Stimulated activated naive CD8-positive, alpha-beta T cell treated with anti-CD3 and anti-CD28 coated beads, Interleukin-15, amount 100 ng/mL, for 72 hours (primary cell): ENCODE data around the gene PPP3CB.

Experiments
- ATAC-seq: fragments of 150-1000 bp; cut with Tn5 transposase; 2 replicates; pipeline ENCODE4 v1.10.0; 2021; ENCODE audit warnings: mild to moderate bottlenecking, moderate library complexity
- DNase-seq, 2 donors: peaks; one replicate each; pipeline ENCODE4 v3.0.0; 2021 to 2022
- H3K27ac Mint-ChIP-seq, 2 donors: one replicate each; pipeline ENCODE4 v1.8.0; 2022; ENCODE audit warnings: mild to moderate bottlenecking in 2 of 2, mixed read lengths in 2 of 2, moderate library complexity in 2 of 2
- H3K27me3 Mint-ChIP-seq: one replicate; pipeline ENCODE4 v1.8.0; 2022; ENCODE audit warnings: mixed read lengths
- H3K4me1 Mint-ChIP-seq: one replicate; pipeline ENCODE4 v1.8.0; 2022; ENCODE audit warnings: mild to moderate bottlenecking, mixed read lengths
- H3K4me3 Mint-ChIP-seq, 2 donors: one replicate each; pipeline ENCODE4 v1.8.0; 2022; ENCODE audit warnings: mild to moderate bottlenecking in 2 of 2, mixed read lengths in 2 of 2, moderate library complexity in 1 of 2
- H3K9me3 Mint-ChIP-seq, 2 donors: one replicate each; pipeline ENCODE4 v1.8.0; 2022; ENCODE audit warnings: mixed read lengths in 2 of 2

PPP3CB gene

GRCh38 chr10:73448384-73448783, 47.4 kb downstream of the PPP3CB start:
- Mint-ChIP-seq H3K9me3 (no peaks in the 10 kb centered on the region), H3K27ac (no peak overlapping the region), H3K4me1 (no peaks in the 10 kb centered on the region), H3K27me3 (no peaks in the 10 kb centered on the region), H3K4me3 (no peak overlapping the region)
- DNase-seq = no peak
- no peak for ATAC-seq

- no peak for ATAC-seq
- no peaks in the 10 kb centered on the region for H3K9me3 Mint-ChIP-seq
- H3K4me1 Mint-ChIP-seq = no peaks in the 10 kb centered on the region
- H3K4me3 Mint-ChIP-seq = no peak overlapping the region
- no peak overlapping the region for H3K27ac Mint-ChIP-seq
- no peak for DNase-seq
- H3K27me3 Mint-ChIP-seq = no peaks in the 10 kb centered on the region
These were observed 48.9 kb downstream of the PPP3CB start for GRCh38 chr10:73446926-73447325.

GRCh38 chr10:73444457-73444856, 51.4 kb downstream of the PPP3CB start:
- ATAC-seq (no peak), DNase-seq (no peak)
- Mint-ChIP-seq H3K27me3 (no peaks in the 10 kb centered on the region), H3K4me1 (peaks cover 11% of the 10 kb centered on the region), H3K27ac (no peak overlapping the region), H3K4me3 (no peak overlapping the region), H3K9me3 (no peaks in the 10 kb centered on the region)

GRCh38 chr10:73439605-73440312, 56.1 kb downstream of the PPP3CB start:
- H3K27ac Mint-ChIP-seq = no peak overlapping the region
- DNase-seq (no peak), ATAC-seq (no peak)
- H3K4me1 Mint-ChIP-seq = peaks cover 14% of the 10 kb centered on the region
- no peak overlapping the region for H3K4me3 Mint-ChIP-seq
- no peaks in the 10 kb centered on the region for H3K27me3 Mint-ChIP-seq
- H3K9me3 Mint-ChIP-seq = no peaks in the 10 kb centered on the region

GRCh38 chr10:73439055-73439454, 56.8 kb downstream of the PPP3CB start:
- Mint-ChIP-seq H3K4me1 (peaks cover 15% of the 10 kb centered on the region), H3K4me3 (no peak overlapping the region), H3K27me3 (no peaks in the 10 kb centered on the region), H3K27ac (no peak overlapping the region), H3K9me3 (no peaks in the 10 kb centered on the region)
- no peak for ATAC-seq
- DNase-seq = no peak

GRCh38 chr10:73433538-73433867, 62.3 kb downstream of the PPP3CB start, which contains the start of gene MSS51:
TSS of gene MSS51 (minus strand) at chr10:73433561. CDS start at chr10:73428284, 5,277 bp downstream.
- peaks cover 13% of the 10 kb centered on the region for H3K4me1 Mint-ChIP-seq
- H3K27ac Mint-ChIP-seq = no peak within 1 kb of the TSS
- no peaks in the 10 kb centered on the region for H3K9me3 Mint-ChIP-seq
- H3K4me3 Mint-ChIP-seq = no peak within 1 kb of the TSS
- H3K27me3 Mint-ChIP-seq = no peaks in the 10 kb centered on the region
- ATAC-seq (no peak), DNase-seq (no peak)

GRCh38 chr10:73432646-73433537, 62.9 kb downstream of the PPP3CB start:
- no peak overlapping the region for H3K27ac Mint-ChIP-seq
- ATAC-seq (no peak), DNase-seq (no peak)
- H3K4me3 Mint-ChIP-seq = no peak overlapping the region
- peaks cover 13% of the 10 kb centered on the region for H3K4me1 Mint-ChIP-seq
- H3K27me3 Mint-ChIP-seq = no peaks in the 10 kb centered on the region
- no peaks in the 10 kb centered on the region for H3K9me3 Mint-ChIP-seq

GRCh38 chr10:73426318-73426717, 69.5 kb downstream of the PPP3CB start:
- ATAC-seq (no peak), DNase-seq (no peak)
- peaks cover 9% of the 10 kb centered on the region for H3K4me1 Mint-ChIP-seq
- no peaks in the 10 kb centered on the region for H3K9me3 Mint-ChIP-seq
- no peaks in the 10 kb centered on the region for H3K27me3 Mint-ChIP-seq
- H3K4me3 Mint-ChIP-seq = no peak overlapping the region
- peak overlapping the region in 1 of 2 donors; percentile 88 for H3K27ac Mint-ChIP-seq

GRCh38 chr10:73424478-73424877, 71.3 kb downstream of the PPP3CB start:
- no peak overlapping the region for H3K4me3 Mint-ChIP-seq
- H3K27ac Mint-ChIP-seq = no peak overlapping the region
- no peaks in the 10 kb centered on the region for H3K9me3 Mint-ChIP-seq
- DNase-seq = no peak
- H3K4me1 Mint-ChIP-seq = peaks cover 9% of the 10 kb centered on the region
- ATAC-seq = no peak
- H3K27me3 Mint-ChIP-seq = no peaks in the 10 kb centered on the region

- Mint-ChIP-seq H3K4me1 (peaks cover 9% of the 10 kb centered on the region), H3K4me3 (no peak overlapping the region), H3K27me3 (no peaks in the 10 kb centered on the region), H3K27ac (no peak overlapping the region), H3K9me3 (no peaks in the 10 kb centered on the region)
- ATAC-seq (peak; percentile 75), DNase-seq (no peak)
These were observed 72.5 kb downstream of the PPP3CB start for GRCh38 chr10:73423309-73423708.

- no peak for DNase-seq
- Mint-ChIP-seq H3K27me3 (peaks cover 14% of the 10 kb centered on the region), H3K4me1 (peaks cover 16% of the 10 kb centered on the region), H3K9me3 (no peaks in the 10 kb centered on the region), H3K4me3 (no peak overlapping the region), H3K27ac (no peak overlapping the region)
- no peak for ATAC-seq
These were observed 79.3 kb downstream of the PPP3CB start for GRCh38 chr10:73416571-73416970.

- Mint-ChIP-seq H3K27ac (peak overlapping the region; percentile 23 to 98), H3K4me3 (peak overlapping the region; percentile 96 to 99), H3K27me3 (peaks cover 14% of the 10 kb centered on the region), H3K4me1 (peaks cover 33% of the 10 kb centered on the region), H3K9me3 (no peaks in the 10 kb centered on the region)
- no peak for DNase-seq
- ATAC-seq = peak; percentile 72
These were observed 81.4 kb downstream of the PPP3CB start for GRCh38 chr10:73414230-73414945.

GRCh38 chr10:73413528-73414229, 82.1 kb downstream of the PPP3CB start, which contains the start of gene ANXA7:
TSS of gene ANXA7 (minus strand) at chr10:73414058. CDS start at chr10:73400856, 13,202 bp downstream.
- peak; percentile 96 for ATAC-seq

GRCh38 chr10:73413108-73413527, 82.7 kb downstream of the PPP3CB start:
- Mint-ChIP-seq H3K4me1 (peaks cover 43% of the 10 kb centered on the region), H3K27ac (peak overlapping the region; percentile 95 to 98), H3K9me3 (no peaks in the 10 kb centered on the region), H3K4me3 (peak overlapping the region; percentile 96 to 99), H3K27me3 (peaks cover 14% of the 10 kb centered on the region)
- peak; percentile 55 to 62 for DNase-seq
- peak; percentile 61 for ATAC-seq

More at GRCh38 chr10:73413528-73414229, 82.1 kb downstream of the PPP3CB start, which contains the start of gene ANXA7:
- Mint-ChIP-seq H3K27me3 (peaks cover 14% of the 10 kb centered on the region), H3K9me3 (no peaks in the 10 kb centered on the region), H3K4me3 (peak within 1 kb of the TSS; percentile 96 to 99), H3K4me1 (peaks cover 40% of the 10 kb centered on the region), H3K27ac (peak within 1 kb of the TSS; percentile 95 to 98)
- DNase-seq = peak; percentile 88 to 89

GRCh38 chr10:73410897-73411296, 84.9 kb downstream of the PPP3CB start:
- Mint-ChIP-seq H3K4me3 (no peak overlapping the region), H3K27me3 (peaks cover 14% of the 10 kb centered on the region), H3K27ac (no peak overlapping the region), H3K9me3 (no peaks in the 10 kb centered on the region), H3K4me1 (peaks cover 57% of the 10 kb centered on the region)
- no peak for ATAC-seq
- no peak for DNase-seq
